ENCODE measurements around the gene FOXJ3. TPM values are rescaled to one million over a fixed set of nuclear protein-coding genes. Genes with fewer than 3 reads are reported as not detected.

Gene FOXJ3
- total RNA-seq, 2 donors from 2014 or later: 44.5 to 47.5 TPM

DNA sequence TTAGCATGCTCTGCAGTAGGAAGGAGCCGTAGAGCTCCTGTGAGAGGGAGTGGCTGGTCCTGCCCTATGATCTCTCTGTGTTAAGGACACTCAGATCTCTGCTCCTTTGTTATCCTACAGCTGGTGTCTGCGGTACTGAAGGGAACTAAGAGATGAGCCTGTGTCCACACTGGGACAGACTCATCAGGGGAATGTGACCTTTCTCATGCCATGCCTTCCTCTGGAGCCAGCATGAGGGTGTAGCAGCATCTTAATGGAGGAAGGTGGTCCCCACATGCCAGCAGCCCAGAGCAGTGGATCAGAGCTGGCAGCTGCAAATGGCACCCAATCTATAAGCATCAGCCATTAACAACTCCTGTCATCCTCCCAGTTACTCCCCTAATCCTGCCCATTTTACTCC lies 206.5 kb downstream of the FOXJ3 start:
- no peaks in the 10 kb centered on the region for H3K9me3 Mint-ChIP-seq
- H3K36me3 Mint-ChIP-seq (ENCODE audit: insufficient read depth in 2 of 2): no peaks in the 10 kb centered on the region
- H3K4me3 Mint-ChIP-seq: no peak overlapping the region

DNA sequence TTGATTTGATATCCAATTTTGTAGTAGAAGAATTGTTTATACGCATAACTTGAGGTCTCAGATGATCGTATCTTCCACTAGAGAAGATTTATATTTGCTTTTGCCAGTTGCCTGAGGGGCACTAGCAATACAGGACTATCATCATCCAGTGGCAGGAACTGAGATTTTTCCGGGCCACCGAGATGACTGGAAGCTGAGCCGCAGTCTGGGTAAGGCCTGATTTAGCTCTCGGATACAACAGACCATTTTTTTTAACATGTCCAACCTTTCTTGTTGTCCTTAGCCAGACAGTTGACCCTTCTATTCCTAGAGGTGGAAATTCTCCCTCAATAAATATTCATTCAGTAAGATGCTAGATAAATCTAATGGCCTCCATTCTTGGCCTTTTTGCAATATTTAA lies 207.3 kb downstream of the FOXJ3 start:
- Mint-ChIP-seq H3K4me1 (ENCODE audit: low read depth) (no peaks in the 10 kb centered on the region), H3K4me3 (no peak overlapping the region), H3K9me3 (no peaks in the 10 kb centered on the region), H3K27me3 (ENCODE audit: low read depth) (peaks cover 18% of the 10 kb centered on the region), H3K36me3 (ENCODE audit: insufficient read depth in 2 of 2) (no peaks in the 10 kb centered on the region), H3K27ac (no peak overlapping the region)
- ATAC-seq (replicated peaks in 1 of 2) (no peak), DNase-seq (no peak)

More for the DNA sequence above, 206.5 kb downstream of the FOXJ3 start:
- ATAC-seq (replicated peaks in 1 of 2): no peak
- Mint-ChIP-seq H3K27me3 (ENCODE audit: low read depth) (peaks cover 18% of the 10 kb centered on the region), H3K4me1 (ENCODE audit: low read depth) (no peaks in the 10 kb centered on the region), H3K27ac (no peak overlapping the region)
- DNase-seq: no peak

Other genes with a start within 250 kb of the FOXJ3 start
- not detected for gene GUCA2B, start 181.8 kb downstream of the FOXJ3 start, total RNA-seq
- gene GUCA2A, start 170.5 kb downstream of the FOXJ3 start, total RNA-seq: not detected
- 1 to 10 TPM in 1 of 2 donors, under 1 TPM in 1; 0.79 to 1.9 TPM for gene RIMKLA, start 45.6 kb upstream of the FOXJ3 start, total RNA-seq
- 1 to 10 TPM; 1.4 to 1.7 TPM for gene ZMYND12, start 120.8 kb upstream of the FOXJ3 start, total RNA-seq
- gene PPCS, start 121.3 kb upstream of the FOXJ3 start, total RNA-seq: 10 to 100 TPM; 53.0 to 63.6 TPM
- 1 to 10 TPM; 2.7 to 3.0 TPM for gene CCDC30, start 128.1 kb upstream of the FOXJ3 start, total RNA-seq